NOMO-1 treated with DMSO at 0.1 percent for 48 hours (cell line): Measurements from ENCODE around the gene EXT2.

Experiments used
- DNase-seq: peaks from one replicate; lab custom pipeline; 2025; ENCODE audit not compliant: unreplicated experiment; lab: John Stamatoyannopoulos, UW

EXT2 gene

GRCh38 chr11:44198146-44198724 lies 102.8 kb downstream of the EXT2 start:
- no peak for DNase-seq

- no peak for DNase-seq
Observed at GRCh38 chr11:44199298-44199697, 103.8 kb downstream of the EXT2 start.

GRCh38 chr11:44199816-44200215 lies 104.3 kb downstream of the EXT2 start:
- no peak for DNase-seq

GRCh38 chr11:44203270-44204043 lies 108.0 kb downstream of the EXT2 start:
- no peak for DNase-seq

GRCh38 chr11:44205352-44205751 lies 109.9 kb downstream of the EXT2 start:
- DNase-seq: no peak

- DNase-seq: no peak
Observed at GRCh38 chr11:44205836-44206235, 110.4 kb downstream of the EXT2 start.

- no peak for DNase-seq
Observed at GRCh38 chr11:44207292-44207691, 111.8 kb downstream of the EXT2 start.

- DNase-seq: no peak
Observed at GRCh38 chr11:44208976-44209603, 113.6 kb downstream of the EXT2 start.

GRCh38 chr11:44212128-44212527 lies 116.7 kb downstream of the EXT2 start:
- no peak for DNase-seq

GRCh38 chr11:44213148-44213547 lies 117.7 kb downstream of the EXT2 start:
- no peak for DNase-seq

- no peak for DNase-seq
Observed at GRCh38 chr11:44217432-44217831, 122.0 kb downstream of the EXT2 start.

- no peak for DNase-seq
Observed at GRCh38 chr11:44219830-44220796, 124.6 kb downstream of the EXT2 start.

GRCh38 chr11:44221456-44221855 lies 126.0 kb downstream of the EXT2 start:
- DNase-seq: no peak

GRCh38 chr11:44221992-44222391 lies 126.5 kb downstream of the EXT2 start:
- DNase-seq: no peak

- DNase-seq: no peak
Observed at GRCh38 chr11:44223238-44223637, 127.8 kb downstream of the EXT2 start.

GRCh38 chr11:44224867-44225501 lies 129.5 kb downstream of the EXT2 start:
- no peak for DNase-seq

GRCh38 chr11:44226490-44226889 lies 131.0 kb downstream of the EXT2 start:
- DNase-seq: no peak

GRCh38 chr11:44226945-44227344 lies 131.5 kb downstream of the EXT2 start:
- DNase-seq: no peak

GRCh38 chr11:44228379-44228778 lies 132.9 kb downstream of the EXT2 start:
- DNase-seq: no peak

GRCh38 chr11:44229098-44229497 lies 133.6 kb downstream of the EXT2 start:
- DNase-seq: no peak

- no peak for DNase-seq
Observed at GRCh38 chr11:44229624-44230023, 134.1 kb downstream of the EXT2 start.
